ENCODE measurements around the gene ADAMTS14.

- no peak for TF ChIP-seq CTCF (IDR thresholded peaks at IDR 0.05; ENCODE audit: low read length)
- TF ChIP-seq EZH2phosphoT487 (IDR thresholded peaks at IDR 0.05; ENCODE audit: low read length): no peak
Measured at GRCh38 chr10:70776455-70777005, 104.2 kb downstream of the ADAMTS14 start.
